HepG2 (cell line): ENCODE measurements around the gene UQCR10.

Experiments
- ARID5B ChIP-seq: IDR thresholded peaks from 2 replicates; pipeline ENCODE4 v1.4.0; 2020; ENCODE audit warnings: mild to moderate bottlenecking, missing genetic modification reagents
- KAT7 ChIP-seq: IDR thresholded peaks from 2 replicates; pipeline ENCODE4 v1.6.1; 2018; ENCODE audit warnings: borderline replicate concordance, missing compliant biosample characterization
- TAF1 ChIP-seq: sonication (generic); formaldehyde crosslinking; IDR thresholded peaks from 2 replicates; pipeline ENCODE4 v1.4.0; 2020; ENCODE audit warnings: missing genetic modification reagents
- TARDBP ChIP-seq: sonication (generic); formaldehyde crosslinking; IDR thresholded peaks from 2 replicates; pipeline ENCODE4 v1.8.0; 2022; ENCODE audit warnings: mild to moderate bottlenecking, missing genetic modification reagents
- ZNF800 ChIP-seq: sonication (generic); formaldehyde crosslinking; IDR thresholded peaks from 2 replicates; pipeline ENCODE4 v1.4.0; 2020; ENCODE audit warnings: missing genetic modification reagents
- TF ChIP-seq, protein P1 (sequence below): IDR thresholded peaks from 2 replicates; pipeline ENCODE4 v1.6.1; 2012; ENCODE audit warnings: inconsistent platforms
- TF ChIP-seq, protein P2 (sequence below): sonication (generic); formaldehyde crosslinking; IDR thresholded peaks from 2 replicates; pipeline ENCODE4 v1.5.0; 2020; ENCODE audit warnings: missing genetic modification reagents

DNA sequence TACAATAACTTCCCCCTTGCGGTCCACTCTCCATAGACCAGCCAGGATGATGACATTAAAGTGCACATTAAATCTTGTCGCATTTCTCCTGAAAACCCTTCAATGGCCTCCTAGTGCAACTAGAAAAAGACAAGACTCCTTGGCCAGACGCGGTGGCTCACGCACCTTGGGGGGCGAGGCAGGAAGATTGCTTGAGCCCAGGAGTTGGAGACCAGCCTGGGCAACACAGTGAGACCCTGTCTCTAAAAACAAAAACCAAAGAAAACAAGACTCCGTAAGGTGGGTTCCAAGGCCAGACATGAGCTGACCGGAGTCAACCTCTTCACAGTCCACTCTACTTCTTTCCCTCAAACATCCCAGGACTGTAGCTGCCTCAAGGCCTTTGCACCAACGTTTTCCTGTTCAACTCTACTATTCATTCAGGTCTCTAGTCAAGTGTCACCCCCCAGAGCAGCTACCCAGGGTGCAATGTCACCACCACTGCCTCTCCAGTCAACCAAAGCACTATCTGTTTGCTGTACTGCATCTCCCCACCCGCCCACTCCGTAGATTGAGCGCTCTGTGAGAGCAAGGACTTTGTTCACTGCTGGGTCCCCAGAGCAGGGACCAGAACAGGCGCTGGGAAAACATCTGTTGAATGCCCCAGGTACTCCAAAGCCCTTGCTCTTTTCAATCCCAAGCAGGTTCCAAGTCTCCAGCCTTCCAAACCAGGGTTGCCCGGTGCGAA is 1.1 kb upstream of the UQCR10 start:
- TF ChIP-seq TARDBP (CRISPR knock-in tag) = no peak
- TF ChIP-seq, protein P1, sequence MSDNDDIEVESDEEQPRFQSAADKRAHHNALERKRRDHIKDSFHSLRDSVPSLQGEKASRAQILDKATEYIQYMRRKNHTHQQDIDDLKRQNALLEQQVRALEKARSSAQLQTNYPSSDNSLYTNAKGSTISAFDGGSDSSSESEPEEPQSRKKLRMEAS = no peak
- no peak for TF ChIP-seq TAF1
- no peak for TF ChIP-seq KAT7 (CRISPR knock-in tag)
- TF ChIP-seq, protein P2, sequence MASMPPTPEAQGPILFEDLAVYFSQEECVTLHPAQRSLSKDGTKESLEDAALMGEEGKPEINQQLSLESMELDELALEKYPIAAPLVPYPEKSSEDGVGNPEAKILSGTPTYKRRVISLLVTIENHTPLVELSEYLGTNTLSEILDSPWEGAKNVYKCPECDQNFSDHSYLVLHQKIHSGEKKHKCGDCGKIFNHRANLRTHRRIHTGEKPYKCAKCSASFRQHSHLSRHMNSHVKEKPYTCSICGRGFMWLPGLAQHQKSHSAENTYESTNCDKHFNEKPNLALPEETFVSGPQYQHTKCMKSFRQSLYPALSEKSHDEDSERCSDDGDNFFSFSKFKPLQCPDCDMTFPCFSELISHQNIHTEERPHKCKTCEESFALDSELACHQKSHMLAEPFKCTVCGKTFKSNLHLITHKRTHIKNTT = no peak
- TF ChIP-seq ARID5B (CRISPR knock-in tag) = no peak
- no peak for TF ChIP-seq ZNF800 (CRISPR knock-in tag)
